Measurements from ENCODE around the gene EPS8L1.

GRCh38 chr19:55111238-55111831 lies 35.7 kb downstream of the EPS8L1 start:
- TF ChIP-seq CTCF (conservative IDR thresholded peaks at IDR 0.05; ENCODE audit: low read length) = no peak
- TF ChIP-seq EZH2phosphoT487 (IDR thresholded peaks at IDR 0.05; ENCODE audit: borderline replicate concordance) = no peak
